ELF-1 (cell line): ENCODE results near the gene APOL6.
"Not testable (repeated sequence)": the region's sequence is repeated elsewhere in the genome, so short reads cannot be mapped to it uniquely, and the experiment has no call there.

Source experiments
- DNase-seq: peaks from one replicate; pipeline ENCODE4 v3.0.0-alpha.2; 2016; ENCODE audit warnings: low read depth, low spot score

Gene APOL6

DNA sequence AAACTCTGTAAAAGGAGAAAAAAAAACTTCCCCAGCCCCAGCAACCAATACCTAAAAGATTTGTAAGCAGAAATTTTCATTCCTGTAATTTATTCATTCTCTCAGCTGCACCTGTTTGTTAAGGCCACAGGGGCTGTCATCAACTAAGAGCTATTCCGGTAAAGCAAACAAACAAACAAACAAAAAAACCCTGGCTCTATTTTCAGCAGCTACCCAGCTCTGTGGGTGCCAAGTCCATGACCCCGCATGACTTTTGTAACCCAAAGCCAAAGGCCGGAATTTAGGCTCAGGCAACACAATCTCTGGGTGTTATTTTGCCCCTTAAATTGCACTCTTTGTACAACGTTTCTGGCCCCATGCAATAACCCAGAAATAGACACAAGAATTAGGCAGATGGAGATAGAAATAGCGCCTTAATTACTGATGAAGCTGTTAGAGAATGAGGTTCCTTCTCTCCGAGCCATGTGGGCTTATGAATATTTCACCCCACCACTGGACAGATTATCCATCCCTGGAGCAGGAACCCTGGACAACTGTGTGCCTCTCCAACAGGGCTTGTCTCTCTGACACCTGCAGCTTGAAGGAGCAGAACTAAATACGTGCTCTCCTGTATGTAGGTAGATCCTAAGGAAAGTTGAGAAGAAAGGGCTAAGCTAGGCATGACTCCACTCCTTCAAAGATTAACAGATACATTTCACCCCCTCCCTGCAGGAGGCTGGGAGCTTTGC lies 29.4 kb downstream of the APOL6 start:
- DNase-seq: no peak

DNA sequence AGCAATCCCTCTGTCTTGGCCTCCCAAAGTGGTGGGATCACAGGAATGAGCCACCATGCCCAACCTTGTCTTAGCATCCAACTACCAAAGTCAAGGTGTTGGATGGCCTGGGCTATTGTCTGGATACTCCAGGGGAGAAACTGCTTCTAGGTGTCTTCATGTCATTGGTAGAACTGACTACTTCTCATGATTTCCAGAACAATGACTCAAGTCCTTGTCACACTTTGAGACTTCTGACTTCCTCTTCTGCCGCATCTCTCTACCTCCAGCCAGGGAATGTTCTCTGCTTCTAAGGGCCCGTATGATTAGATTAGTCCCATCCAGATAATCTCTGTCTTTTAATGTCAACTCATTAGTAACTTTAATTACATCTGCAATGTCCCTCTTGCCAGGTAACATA lies 30.6 kb downstream of the APOL6 start:
- no peak for DNase-seq

- DNase-seq: not testable (repeated sequence)
These were observed 31.2 kb downstream of the APOL6 start for GRCh38 chr22:35679492-35679891.

GRCh38 chr22:35681454-35682052 lies 33.3 kb downstream of the APOL6 start:
- peak; percentile 42 for DNase-seq

DNA sequence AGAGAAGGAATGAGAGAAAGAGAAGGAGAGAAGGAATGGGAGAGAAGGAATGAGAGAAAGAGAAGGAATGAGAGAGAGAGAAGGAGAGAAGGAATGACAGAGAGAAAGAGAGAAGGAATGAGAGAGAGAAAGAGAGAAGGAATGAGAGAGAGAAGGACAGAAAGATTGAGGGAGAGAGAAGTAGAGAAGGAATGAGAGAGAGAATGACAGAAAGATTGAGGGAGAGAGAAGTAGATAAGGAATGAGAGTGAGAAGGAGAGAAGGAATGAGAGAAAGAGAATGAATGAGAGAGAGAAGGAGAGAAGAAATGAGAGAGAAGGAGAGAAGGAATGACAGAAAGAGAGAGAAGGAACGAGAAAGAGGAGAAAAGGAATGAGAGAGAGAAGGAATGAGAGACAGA lies 35.3 kb downstream of the APOL6 start:
- no peak for DNase-seq

DNA sequence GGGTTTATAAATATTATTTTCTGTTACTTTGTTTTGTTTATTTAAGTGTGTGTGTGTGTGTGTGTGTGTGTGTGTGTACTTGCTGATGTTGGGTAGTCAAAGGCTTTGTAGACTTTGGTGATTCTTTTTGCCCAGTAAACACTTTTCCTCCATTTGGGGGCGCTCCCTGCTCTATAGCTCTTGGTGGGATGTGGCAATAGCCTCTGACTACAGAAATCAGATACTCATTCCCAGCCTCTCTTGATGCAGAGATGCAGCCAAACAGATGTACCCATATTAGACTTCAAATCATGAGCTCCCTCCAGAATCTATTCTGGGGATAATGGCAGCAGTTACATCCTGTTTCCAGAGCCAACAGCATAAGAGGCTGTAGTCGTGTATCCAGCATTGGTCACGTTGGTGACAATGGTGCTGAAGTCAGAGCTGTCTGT lies 36.0 kb downstream of the APOL6 start:
- no peak for DNase-seq

- no peak for DNase-seq
These were observed 36.5 kb downstream of the APOL6 start for GRCh38 chr22:35684732-35685131.

DNA sequence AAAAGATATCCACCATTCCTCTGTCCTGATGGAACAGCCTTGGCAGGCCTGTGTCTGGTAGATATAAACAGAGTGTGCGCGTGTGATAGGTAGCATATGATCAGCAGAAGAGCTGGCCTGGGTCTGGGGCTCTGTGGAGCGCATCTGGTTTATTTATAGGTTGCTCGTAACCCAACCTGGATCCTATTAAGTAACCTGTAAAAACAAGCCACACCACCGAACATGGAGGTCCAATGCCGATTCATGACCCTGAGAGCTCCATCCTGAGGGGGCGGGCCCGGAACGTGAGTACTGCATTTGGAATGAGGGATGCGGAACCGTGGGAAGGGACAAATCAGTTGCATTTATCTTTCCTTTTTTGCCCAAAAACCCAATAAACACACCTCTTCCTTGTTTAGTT lies 37.5 kb downstream of the APOL6 start:
- DNase-seq: no peak

GRCh38 chr22:35686298-35686697 lies 38.1 kb downstream of the APOL6 start:
- DNase-seq: no peak

DNA sequence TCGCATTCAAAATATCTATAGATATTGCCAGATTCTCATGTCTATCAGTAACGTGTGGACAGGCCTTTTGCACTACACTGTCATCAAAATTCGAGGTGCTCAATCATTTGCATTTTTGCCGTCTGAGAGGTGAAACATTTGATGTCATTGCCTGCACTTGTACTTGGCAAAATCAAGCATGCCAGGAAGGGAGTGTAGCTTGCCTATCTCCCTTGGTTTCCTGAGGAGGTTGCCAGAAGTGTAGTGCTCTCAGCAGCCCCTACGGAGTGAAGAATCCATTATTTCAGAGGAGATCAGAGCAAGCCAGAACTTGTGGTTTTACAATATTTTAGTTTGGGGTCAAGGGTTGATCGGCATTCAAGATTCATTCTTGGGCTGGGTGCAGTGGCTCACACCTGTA lies 39.2 kb downstream of the APOL6 start:
- no peak for DNase-seq

GRCh38 chr22:35688913-35689675 lies 40.8 kb downstream of the APOL6 start:
- no peak for DNase-seq

DNA sequence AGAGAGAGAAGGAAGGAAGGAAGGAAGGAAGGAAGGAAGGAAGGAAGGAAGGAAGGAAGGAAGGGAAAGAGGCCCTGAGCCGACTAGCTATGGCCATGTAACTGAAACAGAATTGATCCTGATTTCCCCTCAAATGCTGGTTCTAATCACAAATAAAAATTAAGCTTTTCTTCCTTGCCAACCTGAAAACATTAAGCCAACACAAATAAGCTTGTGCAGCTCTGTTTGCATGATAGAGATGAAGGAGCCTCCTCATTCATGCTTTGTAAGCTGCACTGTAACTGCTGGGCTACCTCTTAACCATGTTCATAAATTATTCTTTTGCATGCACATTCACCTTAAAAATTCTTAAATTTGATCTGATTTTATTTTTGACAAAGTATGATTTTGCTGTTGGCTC lies 41.8 kb downstream of the APOL6 start:
- DNase-seq: no peak

DNA sequence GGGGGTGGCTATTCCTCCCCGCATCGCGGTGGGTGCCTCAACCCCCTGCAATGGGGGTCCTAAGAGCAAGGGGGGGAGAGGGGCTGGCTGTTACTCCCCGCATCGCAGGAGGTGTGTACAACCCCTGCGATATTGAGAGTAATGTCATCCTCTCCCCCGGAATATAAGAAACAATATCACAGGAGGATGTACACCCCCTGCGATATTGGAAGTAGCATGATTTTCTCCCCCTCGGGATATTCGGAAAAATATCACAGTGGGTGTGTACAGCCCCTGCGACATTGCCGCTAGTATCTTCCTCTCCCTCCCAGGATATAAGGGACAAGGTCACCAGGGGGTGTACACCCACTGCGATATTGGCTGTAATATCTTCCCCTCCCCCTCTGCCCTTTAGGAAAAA lies 47.0 kb downstream of the APOL6 start:
- DNase-seq: no peak

DNA sequence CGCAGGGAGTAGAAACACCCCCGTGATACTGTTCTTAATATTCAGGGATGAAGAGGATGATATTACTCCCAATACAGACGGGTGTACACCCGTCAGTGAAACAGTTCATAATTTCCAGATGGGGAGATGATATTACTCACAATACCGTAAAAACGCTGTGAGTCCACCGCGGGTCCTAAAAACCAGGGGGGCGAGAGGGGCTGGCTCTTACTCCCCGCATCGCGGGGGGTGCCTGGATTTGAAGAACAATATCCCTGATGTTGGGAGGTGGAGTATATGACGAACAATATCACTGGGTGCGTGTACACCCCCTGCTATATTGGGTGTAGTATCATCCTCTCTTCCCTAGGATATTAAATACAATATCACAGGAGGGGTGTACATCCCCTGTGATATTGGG lies 48.9 kb downstream of the APOL6 start:
- DNase-seq: no peak

- DNase-seq: not testable (repeated sequence)
These were observed 51.6 kb downstream of the APOL6 start for GRCh38 chr22:35699852-35700251.

DNA sequence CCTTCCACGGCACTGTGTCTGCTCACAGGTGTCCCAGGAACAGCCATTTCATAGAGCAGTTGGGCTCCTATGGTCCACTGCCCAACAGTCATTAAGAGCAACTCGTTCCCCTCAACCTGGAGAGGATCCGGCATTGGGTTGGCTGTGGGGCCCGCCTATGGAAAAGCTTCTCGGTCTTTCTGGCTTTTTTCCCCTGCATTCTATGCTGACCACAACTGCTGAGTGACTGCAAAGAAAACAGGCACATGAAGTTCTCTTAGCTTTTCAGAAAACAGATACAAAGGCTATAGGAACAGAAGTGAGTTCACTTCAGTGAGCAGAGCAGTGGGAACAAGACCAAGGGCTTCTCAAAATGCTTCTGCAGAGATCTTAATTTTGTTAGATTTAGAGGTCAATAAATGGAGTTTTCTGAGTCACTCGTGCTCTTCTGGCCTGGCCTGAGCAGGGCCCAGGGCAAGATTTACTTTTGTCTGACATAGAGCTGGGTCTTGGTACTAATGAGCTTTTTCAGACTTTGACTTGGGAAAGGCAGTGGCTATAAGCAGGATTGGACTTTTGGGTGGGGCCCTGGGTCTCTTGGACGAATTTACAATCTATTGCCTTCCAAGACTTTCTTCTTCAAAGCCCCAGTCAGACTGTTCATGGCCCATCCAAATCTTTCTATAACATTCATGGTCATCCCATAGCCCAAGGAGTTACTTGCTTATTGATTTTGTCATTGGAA lies 55.8 kb downstream of the APOL6 start:
- no peak for DNase-seq

- DNase-seq: no peak
These were observed 56.9 kb downstream of the APOL6 start for GRCh38 chr22:35705141-35705540.

DNA sequence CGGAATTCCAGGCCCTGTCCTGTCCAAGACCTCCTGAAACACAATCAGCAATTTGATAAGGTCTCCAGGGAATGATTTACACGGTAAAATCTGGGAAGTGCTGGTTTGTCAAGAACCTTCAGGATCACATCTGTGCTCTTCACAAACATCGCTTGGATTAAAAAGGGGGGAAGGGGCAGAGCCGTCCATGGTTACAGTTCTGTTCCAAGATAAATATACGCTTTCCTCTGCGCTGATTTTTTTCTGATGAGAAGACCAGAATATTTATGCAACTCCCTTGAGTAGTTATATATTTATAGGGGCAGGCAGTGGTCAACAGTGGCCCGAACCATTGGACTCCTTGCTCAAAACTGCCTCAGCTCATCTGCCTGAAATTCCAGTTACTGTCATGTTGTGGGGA lies 60.2 kb downstream of the APOL6 start:
- no peak for DNase-seq

- DNase-seq: no peak
These were observed 60.7 kb downstream of the APOL6 start for GRCh38 chr22:35708917-35709316.

DNA sequence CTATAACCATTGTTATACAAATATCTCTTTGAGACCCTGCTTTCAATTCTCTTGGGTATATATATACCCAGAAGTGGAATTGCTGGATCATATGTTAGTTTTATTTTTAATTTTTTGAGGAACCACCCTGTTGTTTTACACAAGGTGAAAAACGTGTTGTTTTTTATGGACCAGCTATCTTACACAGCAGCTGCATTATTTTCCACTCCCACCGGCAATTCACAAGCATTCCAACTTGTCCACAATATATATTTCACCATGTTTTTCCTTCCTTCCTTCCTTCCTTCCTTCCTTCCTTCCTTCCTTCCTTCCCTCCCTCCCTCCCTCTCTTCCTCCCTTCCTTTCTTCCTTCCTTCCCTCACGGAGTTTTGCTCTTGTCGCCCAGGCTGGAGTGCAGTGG lies 63.1 kb downstream of the APOL6 start:
- no peak for DNase-seq

DNA sequence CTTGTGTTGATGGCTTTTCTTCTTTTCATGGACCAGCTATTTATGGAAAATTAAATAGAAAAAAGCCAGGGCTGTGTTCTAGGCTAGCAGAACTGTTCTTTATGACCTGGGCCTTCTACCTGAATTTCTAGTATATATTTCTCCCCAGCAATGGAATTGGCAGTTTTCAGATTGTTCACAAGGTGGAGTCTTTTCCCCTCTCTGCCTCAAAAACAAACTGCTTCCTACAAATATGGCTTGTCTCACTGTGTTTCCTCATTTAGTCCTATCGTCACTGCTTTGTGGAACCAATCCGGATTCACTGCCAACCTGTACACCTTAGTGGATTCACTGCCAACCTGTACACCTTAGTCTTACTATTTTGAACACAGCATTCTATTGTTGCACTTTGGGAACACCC lies 64.4 kb downstream of the APOL6 start:
- no peak for DNase-seq

GRCh38 chr22:35717572-35717971 lies 69.3 kb downstream of the APOL6 start, which contains the start of gene APOL5:
APOL5 (plus strand) TSS chr22:35717872; CDS start chr22:35717872, 0 bp downstream.
- no peak for DNase-seq
